Measurements from ENCODE around the gene ENPP6.

GRCh38 chr4:184190711-184191110, 27.0 kb downstream of the ENPP6 start:
- TF ChIP-seq, protein P1, sequence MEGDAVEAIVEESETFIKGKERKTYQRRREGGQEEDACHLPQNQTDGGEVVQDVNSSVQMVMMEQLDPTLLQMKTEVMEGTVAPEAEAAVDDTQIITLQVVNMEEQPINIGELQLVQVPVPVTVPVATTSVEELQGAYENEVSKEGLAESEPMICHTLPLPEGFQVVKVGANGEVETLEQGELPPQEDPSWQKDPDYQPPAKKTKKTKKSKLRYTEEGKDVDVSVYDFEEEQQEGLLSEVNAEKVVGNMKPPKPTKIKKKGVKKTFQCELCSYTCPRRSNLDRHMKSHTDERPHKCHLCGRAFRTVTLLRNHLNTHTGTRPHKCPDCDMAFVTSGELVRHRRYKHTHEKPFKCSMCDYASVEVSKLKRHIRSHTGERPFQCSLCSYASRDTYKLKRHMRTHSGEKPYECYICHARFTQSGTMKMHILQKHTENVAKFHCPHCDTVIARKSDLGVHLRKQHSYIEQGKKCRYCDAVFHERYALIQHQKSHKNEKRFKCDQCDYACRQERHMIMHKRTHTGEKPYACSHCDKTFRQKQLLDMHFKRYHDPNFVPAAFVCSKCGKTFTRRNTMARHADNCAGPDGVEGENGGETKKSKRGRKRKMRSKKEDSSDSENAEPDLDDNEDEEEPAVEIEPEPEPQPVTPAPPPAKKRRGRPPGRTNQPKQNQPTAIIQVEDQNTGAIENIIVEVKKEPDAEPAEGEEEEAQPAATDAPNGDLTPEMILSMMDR (IDR thresholded peaks at IDR 0.05): no peak
- TF ChIP-seq EZH2phosphoT487 (IDR thresholded peaks at IDR 0.05; ENCODE audit: borderline replicate concordance, low read depth) (no peak), SMC3 (IDR thresholded peaks at IDR 0.05; ENCODE audit: low read depth, low read length) (no peak), REST (IDR thresholded peaks at IDR 0.05; ENCODE audit: low read depth, low read length) (no peak), TEAD4 (IDR thresholded peaks at IDR 0.05; ENCODE audit: borderline replicate concordance, insufficient read depth) (no peak), RAD21 (IDR thresholded peaks at IDR 0.05; ENCODE audit: low read length) (no peak), ZBTB33 (IDR thresholded peaks at IDR 0.05; ENCODE audit: borderline replicate concordance, low read depth) (no peak), CHD2 (IDR thresholded peaks at IDR 0.05; ENCODE audit: low read length, partially characterized antibody) (no peak), ELF1 (IDR thresholded peaks at IDR 0.05) (no peak), USF2 (IDR thresholded peaks at IDR 0.05; ENCODE audit: borderline replicate concordance, low read depth, low read length) (no peak), IRF3 (IDR thresholded peaks at IDR 0.05; ENCODE audit: low read depth, low read length) (no peak), SIN3A (IDR thresholded peaks at IDR 0.05; ENCODE audit: borderline replicate concordance, low read depth, low read length) (no peak), RCOR1 (IDR thresholded peaks at IDR 0.05; ENCODE audit: low read length) (no peak)
- TF ChIP-seq, protein P2, sequence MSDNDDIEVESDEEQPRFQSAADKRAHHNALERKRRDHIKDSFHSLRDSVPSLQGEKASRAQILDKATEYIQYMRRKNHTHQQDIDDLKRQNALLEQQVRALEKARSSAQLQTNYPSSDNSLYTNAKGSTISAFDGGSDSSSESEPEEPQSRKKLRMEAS (IDR thresholded peaks at IDR 0.05; ENCODE audit: low read depth): no peak

Measured in SK-N-SH (cell line).